Activated T-helper 1 cell treated with anti-CD3 and anti-CD28 coated beads, Interleukin-2, amount 50 U/mL, for 16 hours (primary cell): ENCODE data around the gene TENT4A.

Source experiments
- DNase-seq, 2 donors: peaks; one replicate each; pipeline ENCODE4 v3.0.0-alpha.2; 2020; ENCODE audit warnings: low read depth in 1 of 2, low spot score in 1 of 2

Gene TENT4A

GRCh38 chr5:6750142-6750840 lies 37.1 kb downstream of the TENT4A start:
- no peak for DNase-seq

GRCh38 chr5:6750951-6751685 lies 37.9 kb downstream of the TENT4A start:
- DNase-seq: no peak

- DNase-seq: no peak
These were observed 39.0 kb downstream of the TENT4A start for GRCh38 chr5:6752236-6752635.

- DNase-seq: no peak
These were observed 39.5 kb downstream of the TENT4A start for GRCh38 chr5:6752782-6753181.

GRCh38 chr5:6753851-6754250 lies 40.6 kb downstream of the TENT4A start:
- no peak for DNase-seq

- no peak for DNase-seq
These were observed 41.5 kb downstream of the TENT4A start for GRCh38 chr5:6754766-6755165.

GRCh38 chr5:6755519-6755918 lies 42.3 kb downstream of the TENT4A start:
- no peak for DNase-seq

GRCh38 chr5:6755941-6756340 lies 42.7 kb downstream of the TENT4A start:
- no peak for DNase-seq

GRCh38 chr5:6757414-6757969 lies 44.3 kb downstream of the TENT4A start:
- no peak for DNase-seq

- no peak for DNase-seq
These were observed 45.0 kb downstream of the TENT4A start for GRCh38 chr5:6758236-6758635.

GRCh38 chr5:6758706-6759105 lies 45.5 kb downstream of the TENT4A start:
- DNase-seq: no peak

GRCh38 chr5:6759401-6759800 lies 46.2 kb downstream of the TENT4A start:
- DNase-seq: no peak

- no peak for DNase-seq
These were observed 46.8 kb downstream of the TENT4A start for GRCh38 chr5:6759983-6760382.

GRCh38 chr5:6760686-6761085 lies 47.5 kb downstream of the TENT4A start:
- no peak for DNase-seq

GRCh38 chr5:6761333-6761732 lies 48.1 kb downstream of the TENT4A start:
- DNase-seq: no peak

- no peak for DNase-seq
These were observed 48.9 kb downstream of the TENT4A start for GRCh38 chr5:6762116-6762515.

GRCh38 chr5:6762697-6763096 lies 49.5 kb downstream of the TENT4A start:
- DNase-seq: no peak

GRCh38 chr5:6763191-6763590 lies 50.0 kb downstream of the TENT4A start:
- no peak for DNase-seq

GRCh38 chr5:6765612-6766525 lies 52.6 kb downstream of the TENT4A start:
- peak; percentile 26 to 32 for DNase-seq

- DNase-seq: no peak
These were observed 53.4 kb downstream of the TENT4A start for GRCh38 chr5:6766604-6767093.

- no peak for DNase-seq
These were observed 54.3 kb downstream of the TENT4A start for GRCh38 chr5:6767481-6768063.
